Measurements from ENCODE around the gene CLTCL1.
"Not testable (repeated sequence)": the region's sequence is repeated elsewhere in the genome, so short reads cannot be mapped to it uniquely, and the experiment has no call there.

CLTCL1 gene

GRCh38 chr22:19291580-19292457 lies at the start of gene CLTCL1:
TSS of gene CLTCL1 (minus strand) at chr22:19291719. CDS start at chr22:19291641, 78 bp downstream.
- H3K9me3 ChIP-seq (ENCODE audit: control insufficient read depth, insufficient read depth, low read length): no peaks in the 10 kb centered on the region
- H3K4me1 ChIP-seq (ENCODE audit: control insufficient read depth, insufficient read depth, low read length): peaks cover 31% of the 10 kb centered on the region

DNA sequence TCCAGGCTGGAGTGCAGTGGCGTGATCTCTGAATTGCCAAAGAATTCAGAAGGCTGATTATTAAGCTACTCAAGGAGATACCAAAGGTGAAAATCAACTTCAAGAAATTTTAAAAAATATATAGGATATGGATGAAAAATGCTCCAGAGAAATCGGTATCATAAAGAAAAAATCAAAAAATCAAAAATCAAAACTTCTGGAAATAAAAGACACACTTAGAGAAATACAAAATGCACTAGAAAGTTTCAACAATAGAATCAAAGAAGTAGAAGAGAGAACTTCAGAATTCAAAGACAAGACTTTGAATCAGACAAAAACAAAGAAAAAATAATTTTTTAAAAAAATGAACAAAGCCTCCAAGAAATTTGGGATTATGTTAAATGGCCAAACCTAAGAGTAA lies 45.6 kb upstream of the CLTCL1 start:
- Histone ChIP-seq H3K36me3 (ENCODE audit: control insufficient read depth, insufficient read depth, low read length) (peaks cover 5% of the 10 kb centered on the region), H3K9ac (ENCODE audit: low read depth, low read length) (no peak overlapping the region), H3K4me3 (ENCODE audit: low read depth, low read length) (no peak overlapping the region), H3K9me3 (ENCODE audit: control insufficient read depth, insufficient read depth, low read length) (no peaks in the 10 kb centered on the region), H3K27me3 (ENCODE audit: control insufficient read depth, insufficient read depth, low read length) (no peaks in the 10 kb centered on the region), H3K4me1 (ENCODE audit: control insufficient read depth, insufficient read depth, low read length) (no peaks in the 10 kb centered on the region)

More at GRCh38 chr22:19291580-19292457, at the start of gene CLTCL1:
- H3K27me3 ChIP-seq (ENCODE audit: control insufficient read depth, insufficient read depth, low read length): peaks cover 15% of the 10 kb centered on the region
- H3K4me3 ChIP-seq (ENCODE audit: low read depth, low read length): peak within 1 kb of the TSS; percentile 83
- no peaks in the 10 kb centered on the region for H3K36me3 ChIP-seq (ENCODE audit: control insufficient read depth, insufficient read depth, low read length)
- H3K9ac ChIP-seq (ENCODE audit: low read depth, low read length): peak within 1 kb of the TSS; percentile 76

GRCh38 chr22:19336133-19337075 lies 44.9 kb upstream of the CLTCL1 start:
- no peak overlapping the region for H3K9ac ChIP-seq (ENCODE audit: low read depth, low read length)
- H3K4me3 ChIP-seq (ENCODE audit: low read depth, low read length): no peak overlapping the region
- no peaks in the 10 kb centered on the region for H3K4me1 ChIP-seq (ENCODE audit: control insufficient read depth, insufficient read depth, low read length)
- no peaks in the 10 kb centered on the region for H3K27me3 ChIP-seq (ENCODE audit: control insufficient read depth, insufficient read depth, low read length)
- H3K36me3 ChIP-seq (ENCODE audit: control insufficient read depth, insufficient read depth, low read length): peaks cover 8% of the 10 kb centered on the region
- H3K9me3 ChIP-seq (ENCODE audit: control insufficient read depth, insufficient read depth, low read length): no peaks in the 10 kb centered on the region

GRCh38 chr22:19331975-19332374 lies 40.5 kb upstream of the CLTCL1 start:
- no peaks in the 10 kb centered on the region for H3K9me3 ChIP-seq (ENCODE audit: control insufficient read depth, insufficient read depth, low read length)
- H3K4me3 ChIP-seq (ENCODE audit: low read depth, low read length): no peak overlapping the region
- H3K27me3 ChIP-seq (ENCODE audit: control insufficient read depth, insufficient read depth, low read length): no peaks in the 10 kb centered on the region
- no peaks in the 10 kb centered on the region for H3K4me1 ChIP-seq (ENCODE audit: control insufficient read depth, insufficient read depth, low read length)
- no peak overlapping the region for H3K9ac ChIP-seq (ENCODE audit: low read depth, low read length)
- peaks cover 24% of the 10 kb centered on the region for H3K36me3 ChIP-seq (ENCODE audit: control insufficient read depth, insufficient read depth, low read length)

- no peaks in the 10 kb centered on the region for H3K4me1 ChIP-seq (ENCODE audit: control insufficient read depth, insufficient read depth, low read length)
- H3K4me3 ChIP-seq (ENCODE audit: low read depth, low read length): no peak overlapping the region
- H3K27me3 ChIP-seq (ENCODE audit: control insufficient read depth, insufficient read depth, low read length): no peaks in the 10 kb centered on the region
- H3K36me3 ChIP-seq (ENCODE audit: control insufficient read depth, insufficient read depth, low read length): peaks cover 22% of the 10 kb centered on the region
- no peaks in the 10 kb centered on the region for H3K9me3 ChIP-seq (ENCODE audit: control insufficient read depth, insufficient read depth, low read length)
- H3K9ac ChIP-seq (ENCODE audit: low read depth, low read length): no peak overlapping the region
Measured at GRCh38 chr22:19331474-19331873, 40.0 kb upstream of the CLTCL1 start.

DNA sequence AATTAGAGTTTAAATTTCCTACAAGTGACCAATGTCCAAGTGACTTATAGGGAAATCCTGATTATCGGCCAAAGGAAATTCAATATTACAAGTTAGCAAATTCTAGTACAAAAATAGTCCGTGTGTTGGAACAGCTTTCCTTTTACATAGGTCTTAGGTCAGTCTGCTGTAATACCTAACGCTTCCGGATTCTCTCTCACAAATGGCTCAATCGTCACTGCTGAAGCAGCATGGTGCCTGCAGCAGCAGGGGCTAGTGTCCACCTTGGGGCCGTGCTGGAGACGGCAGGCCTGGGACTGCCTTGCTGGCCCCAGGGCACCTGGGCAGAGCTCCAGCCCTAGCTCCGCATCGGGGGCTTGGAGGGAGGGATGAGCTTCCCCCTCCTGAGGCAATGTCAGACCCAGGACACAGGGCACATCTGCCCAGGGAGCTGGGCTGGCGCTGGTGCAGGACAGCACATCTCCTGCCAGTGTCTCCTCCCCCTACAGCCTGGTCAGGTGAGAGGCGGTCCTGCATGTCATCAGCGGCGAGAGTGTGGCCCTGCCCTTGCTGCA lies 39.4 kb upstream of the CLTCL1 start:
- Histone ChIP-seq H3K4me1 (ENCODE audit: control insufficient read depth, insufficient read depth, low read length) (no peaks in the 10 kb centered on the region), H3K36me3 (ENCODE audit: control insufficient read depth, insufficient read depth, low read length) (peaks cover 19% of the 10 kb centered on the region), H3K9ac (ENCODE audit: low read depth, low read length) (no peak overlapping the region), H3K4me3 (ENCODE audit: low read depth, low read length) (no peak overlapping the region), H3K9me3 (ENCODE audit: control insufficient read depth, insufficient read depth, low read length) (no peaks in the 10 kb centered on the region), H3K27me3 (ENCODE audit: control insufficient read depth, insufficient read depth, low read length) (no peaks in the 10 kb centered on the region)

- H3K4me1 ChIP-seq (ENCODE audit: control insufficient read depth, insufficient read depth, low read length); H3K9me3 ChIP-seq (ENCODE audit: control insufficient read depth, insufficient read depth, low read length); H3K9ac ChIP-seq (ENCODE audit: low read depth, low read length); H3K4me3 ChIP-seq (ENCODE audit: low read depth, low read length); H3K27me3 ChIP-seq (ENCODE audit: control insufficient read depth, insufficient read depth, low read length): not testable (repeated sequence)
- peaks cover 19% of the 10 kb centered on the region for H3K36me3 ChIP-seq (ENCODE audit: control insufficient read depth, insufficient read depth, low read length)
Measured at GRCh38 chr22:19330205-19330604, 38.7 kb upstream of the CLTCL1 start.

DNA sequence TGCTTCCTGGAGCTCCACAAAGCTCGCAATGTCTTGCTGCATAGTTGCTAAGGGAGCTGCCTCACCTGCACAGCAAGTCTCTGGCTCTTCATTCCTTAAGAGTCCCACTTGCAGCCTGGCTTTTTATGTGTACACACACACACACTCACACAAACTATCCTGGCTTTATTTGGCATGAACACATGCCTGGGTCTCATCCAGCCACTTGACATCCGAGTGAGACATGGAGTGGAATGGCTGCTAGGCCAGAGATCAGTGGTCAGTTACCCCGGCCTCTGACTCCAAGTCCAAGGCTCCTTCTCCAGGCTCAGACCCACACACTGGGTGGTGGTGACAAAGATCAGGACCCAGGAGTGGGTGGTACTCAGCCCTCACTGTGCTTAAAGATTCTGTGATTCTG lies 37.9 kb upstream of the CLTCL1 start:
- H3K36me3 ChIP-seq (ENCODE audit: control insufficient read depth, insufficient read depth, low read length): peaks cover 19% of the 10 kb centered on the region
- H3K9ac ChIP-seq (ENCODE audit: low read depth, low read length): no peak overlapping the region
- no peaks in the 10 kb centered on the region for H3K27me3 ChIP-seq (ENCODE audit: control insufficient read depth, insufficient read depth, low read length)
- H3K4me1 ChIP-seq (ENCODE audit: control insufficient read depth, insufficient read depth, low read length): no peaks in the 10 kb centered on the region
- H3K9me3 ChIP-seq (ENCODE audit: control insufficient read depth, insufficient read depth, low read length): no peaks in the 10 kb centered on the region
- no peak overlapping the region for H3K4me3 ChIP-seq (ENCODE audit: low read depth, low read length)

DNA sequence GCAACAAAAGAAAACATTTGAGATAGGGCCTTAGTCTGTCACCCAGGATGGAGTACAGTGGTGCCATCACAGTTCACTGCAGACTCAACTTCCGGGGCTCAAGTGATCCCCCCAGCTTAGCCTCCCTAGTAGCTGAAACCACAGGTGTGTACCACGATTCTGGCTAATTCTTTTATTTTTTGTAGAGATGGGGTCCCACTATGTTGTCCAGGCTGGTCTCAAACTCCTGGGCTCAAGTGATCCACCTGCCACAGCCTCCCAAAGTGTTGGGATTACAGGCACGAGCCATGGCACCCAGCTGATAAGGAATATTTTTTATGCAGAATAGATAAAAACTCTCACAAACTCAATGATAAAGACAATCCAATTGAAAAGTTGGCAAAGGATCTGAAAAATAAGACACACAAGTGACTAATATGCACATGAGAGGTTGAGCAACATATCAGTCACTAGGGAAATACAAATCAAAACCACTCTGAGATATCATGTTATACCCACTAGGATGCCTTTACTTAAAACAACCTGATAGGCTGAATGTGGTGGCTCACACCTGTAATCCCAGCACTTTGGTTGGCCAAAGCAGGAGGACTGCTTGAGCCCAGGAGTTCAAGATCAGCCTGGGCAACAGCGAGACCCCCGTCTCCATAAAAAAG lies 33.9 kb upstream of the CLTCL1 start:
- peaks cover 10% of the 10 kb centered on the region for H3K36me3 ChIP-seq (ENCODE audit: control insufficient read depth, insufficient read depth, low read length)
- no peak overlapping the region for H3K9ac ChIP-seq (ENCODE audit: low read depth, low read length)
- H3K4me3 ChIP-seq (ENCODE audit: low read depth, low read length): no peak overlapping the region
- no peaks in the 10 kb centered on the region for H3K27me3 ChIP-seq (ENCODE audit: control insufficient read depth, insufficient read depth, low read length)
- H3K4me1 ChIP-seq (ENCODE audit: control insufficient read depth, insufficient read depth, low read length): no peaks in the 10 kb centered on the region
- H3K9me3 ChIP-seq (ENCODE audit: control insufficient read depth, insufficient read depth, low read length): no peaks in the 10 kb centered on the region

- not testable (repeated sequence) for H3K4me3 ChIP-seq (ENCODE audit: low read depth, low read length); H3K9me3 ChIP-seq (ENCODE audit: control insufficient read depth, insufficient read depth, low read length)
Measured at GRCh38 chr22:19323420-19323819, 31.9 kb upstream of the CLTCL1 start.

DNA sequence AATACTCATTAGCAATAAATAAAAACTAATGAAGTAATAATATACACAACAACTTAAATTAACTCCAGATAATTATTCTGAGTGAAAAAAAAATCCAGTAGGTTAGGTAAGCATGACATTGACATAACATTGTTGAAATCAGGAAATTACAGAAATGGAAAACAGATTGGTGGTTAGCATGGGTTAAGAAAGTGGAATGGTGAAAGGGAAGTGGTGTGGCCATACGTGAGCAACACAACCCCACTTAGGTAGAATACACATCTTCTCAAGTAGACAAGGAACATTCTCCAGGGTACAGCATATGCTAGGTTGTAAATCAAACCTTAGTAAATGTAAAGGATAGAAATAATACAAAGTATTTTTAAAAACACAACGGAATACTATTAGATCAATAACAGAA lies 30.2 kb upstream of the CLTCL1 start:
- Histone ChIP-seq H3K36me3 (ENCODE audit: control insufficient read depth, insufficient read depth, low read length) (no peaks in the 10 kb centered on the region), H3K4me3 (ENCODE audit: low read depth, low read length) (no peak overlapping the region), H3K9me3 (ENCODE audit: control insufficient read depth, insufficient read depth, low read length) (no peaks in the 10 kb centered on the region), H3K27me3 (ENCODE audit: control insufficient read depth, insufficient read depth, low read length) (no peaks in the 10 kb centered on the region), H3K4me1 (ENCODE audit: control insufficient read depth, insufficient read depth, low read length) (no peaks in the 10 kb centered on the region), H3K9ac (ENCODE audit: low read depth, low read length) (no peak overlapping the region)

More at GRCh38 chr22:19323420-19323819, 31.9 kb upstream of the CLTCL1 start:
- H3K36me3 ChIP-seq (ENCODE audit: control insufficient read depth, insufficient read depth, low read length); H3K4me1 ChIP-seq (ENCODE audit: control insufficient read depth, insufficient read depth, low read length); H3K9ac ChIP-seq (ENCODE audit: low read depth, low read length); H3K27me3 ChIP-seq (ENCODE audit: control insufficient read depth, insufficient read depth, low read length): not testable (repeated sequence)
